NCI-H187 (cell line): Measurements from ENCODE around the gene IGFL2.
"Not testable (repeated sequence)": the region's sequence is repeated elsewhere in the genome, so short reads cannot be mapped to it uniquely, and the experiment has no call there.

Source experiments
- DNase-seq, 2 experiments: peaks; one replicate each; lab custom pipeline; 2025; lab: John Stamatoyannopoulos, UW

IGFL2 gene

GRCh38 chr19:46147791-46148288, at the start of gene IGFL2:
Gene IGFL2 (plus strand): TSS chr19:46148238. CDS start chr19:46148279, 41 bp downstream.
- DNase-seq = no peak

- DNase-seq = no peak
Measured at GRCh38 chr19:46100344-46100743, 47.7 kb upstream of the IGFL2 start.

DNA sequence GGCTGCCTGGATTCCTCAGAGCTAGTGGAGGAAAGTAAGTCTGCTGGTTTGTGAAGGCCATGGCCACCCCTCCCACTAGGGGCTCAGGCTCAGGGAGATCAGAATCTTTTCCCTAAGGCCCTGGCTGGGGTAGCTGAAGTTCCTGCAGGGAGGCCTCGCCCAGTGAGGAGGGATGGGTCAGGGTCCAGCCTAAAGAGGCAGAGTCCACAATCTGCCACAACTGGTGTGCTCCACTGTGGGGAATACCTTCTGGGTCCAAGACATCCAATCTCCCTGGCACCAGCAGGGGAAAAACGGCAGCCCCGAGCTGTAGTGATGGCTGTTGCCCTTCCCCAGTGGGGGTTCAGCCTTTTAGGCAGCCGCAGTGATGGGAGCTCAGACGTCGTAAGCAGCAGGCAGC, 46.7 kb upstream of the IGFL2 start:
- DNase-seq = no peak

DNA sequence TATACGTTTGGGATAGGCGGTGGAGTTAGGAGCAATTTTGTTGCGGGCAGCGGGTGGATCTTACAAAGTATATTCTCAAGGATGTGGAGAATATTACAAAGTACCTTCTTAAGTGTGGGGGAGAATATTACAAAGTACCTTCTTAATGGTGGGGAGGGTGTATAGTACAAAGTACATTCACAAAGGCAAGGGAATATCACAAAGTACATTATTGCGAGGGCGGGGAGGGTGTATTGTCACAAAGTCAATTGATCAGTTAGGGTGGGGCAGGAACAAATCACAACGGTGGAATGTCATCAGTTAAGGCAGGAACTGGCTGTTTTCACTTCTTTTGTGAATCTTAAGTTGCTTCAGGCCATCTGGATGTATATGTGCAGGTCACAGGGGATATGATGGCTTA, 45.7 kb upstream of the IGFL2 start:
- not testable (repeated sequence) for DNase-seq

DNA sequence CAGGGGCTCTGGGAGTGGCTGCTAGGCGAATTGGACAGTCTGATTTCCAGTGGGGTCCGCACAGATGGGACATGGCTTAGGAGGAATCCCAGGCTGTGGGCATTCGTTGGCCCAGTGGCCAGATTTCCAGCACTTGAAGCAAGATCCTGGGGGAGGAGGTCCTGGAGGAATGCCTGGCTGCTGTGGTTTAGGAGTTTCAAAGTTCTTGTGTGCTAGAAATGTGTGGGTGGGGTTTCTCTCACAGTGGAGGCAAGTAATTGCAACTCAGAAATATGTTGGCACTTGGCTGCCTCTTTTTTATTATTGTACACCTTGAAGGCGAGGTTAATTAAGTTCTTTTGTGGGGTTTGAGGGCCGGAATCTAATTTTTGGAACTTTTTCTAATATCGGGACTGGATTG, 40.7 kb upstream of the IGFL2 start:
- no peak for DNase-seq

DNA sequence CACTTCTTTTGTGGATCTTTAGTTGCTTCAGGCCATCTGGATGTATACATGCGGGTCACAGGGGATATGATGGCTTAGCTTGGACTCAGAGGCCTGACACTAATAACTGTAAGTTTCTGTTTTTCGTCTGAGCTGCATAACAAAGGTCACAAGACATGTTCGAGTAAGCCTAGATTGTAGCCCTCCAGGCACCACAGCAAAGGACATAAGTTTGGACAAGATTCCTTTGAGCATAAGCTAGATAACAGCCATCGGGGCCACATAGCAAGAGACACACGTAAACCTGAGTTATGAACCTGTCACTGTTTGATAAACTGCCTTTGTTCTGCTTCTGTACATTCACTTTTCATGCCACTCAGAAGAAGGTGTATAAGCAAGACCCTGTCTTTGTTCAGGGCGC, 38.2 kb upstream of the IGFL2 start:
- no peak for DNase-seq

- DNase-seq = no peak
Measured at GRCh38 chr19:46111376-46111775, 36.7 kb upstream of the IGFL2 start.

GRCh38 chr19:46112527-46112926, 35.5 kb upstream of the IGFL2 start:
- no peak for DNase-seq

- DNase-seq = no peak
Measured at GRCh38 chr19:46113726-46114125, 34.3 kb upstream of the IGFL2 start.

DNA sequence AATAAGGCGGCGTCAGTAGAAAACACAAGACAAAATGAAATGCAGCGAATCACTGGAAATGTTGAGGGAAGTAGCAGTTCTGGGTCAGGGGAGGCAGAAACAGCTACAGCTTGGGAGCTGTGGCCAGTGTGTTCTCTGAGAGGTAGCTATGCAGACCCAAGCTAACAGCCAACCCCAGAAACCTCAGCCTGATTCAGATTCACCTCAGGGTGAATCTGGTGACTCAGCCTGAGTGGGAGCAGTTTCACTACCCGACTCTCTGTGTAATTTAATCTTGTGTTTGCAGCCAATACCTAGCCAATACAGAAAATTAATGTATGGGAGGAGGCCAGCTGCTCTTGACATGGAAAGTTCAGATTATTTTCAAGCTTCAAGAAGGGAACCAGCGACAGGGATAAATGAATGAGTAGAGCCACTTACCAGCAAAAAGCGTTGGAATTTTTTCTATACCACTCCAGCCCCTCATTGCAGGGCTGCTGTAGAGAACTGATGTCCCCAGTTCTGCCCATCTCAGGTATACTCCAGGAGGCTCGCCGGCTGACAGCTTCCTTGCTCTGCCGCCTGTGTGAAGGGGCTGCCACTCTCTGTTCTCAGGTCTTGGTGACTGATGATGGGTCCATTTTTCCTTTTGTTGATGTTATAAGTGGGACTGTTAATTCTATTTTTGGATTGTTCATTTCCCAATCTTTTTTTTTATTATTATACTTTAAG, 32.5 kb upstream of the IGFL2 start:
- no peak for DNase-seq

DNA sequence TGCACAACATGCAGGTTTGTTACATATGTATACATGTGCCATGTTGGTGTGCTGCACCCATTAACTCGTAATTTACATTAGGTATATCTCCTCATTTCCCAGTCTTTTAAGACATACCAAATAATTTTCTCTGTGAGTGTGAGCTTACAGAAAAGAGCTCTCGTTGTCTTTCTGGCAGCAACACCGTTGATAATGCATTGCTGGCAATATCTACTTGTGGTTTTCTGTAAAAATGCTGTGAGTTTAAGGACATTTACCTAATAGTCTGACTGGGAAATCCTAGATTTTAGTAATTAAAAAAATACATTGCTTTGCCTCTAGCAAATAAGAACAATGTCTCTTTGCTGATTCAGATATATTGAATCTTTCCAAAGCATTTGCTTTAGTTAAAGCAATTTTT, 31.9 kb upstream of the IGFL2 start:
- no peak for DNase-seq

- no peak for DNase-seq
Measured at GRCh38 chr19:46118136-46118535, 29.9 kb upstream of the IGFL2 start.

DNA sequence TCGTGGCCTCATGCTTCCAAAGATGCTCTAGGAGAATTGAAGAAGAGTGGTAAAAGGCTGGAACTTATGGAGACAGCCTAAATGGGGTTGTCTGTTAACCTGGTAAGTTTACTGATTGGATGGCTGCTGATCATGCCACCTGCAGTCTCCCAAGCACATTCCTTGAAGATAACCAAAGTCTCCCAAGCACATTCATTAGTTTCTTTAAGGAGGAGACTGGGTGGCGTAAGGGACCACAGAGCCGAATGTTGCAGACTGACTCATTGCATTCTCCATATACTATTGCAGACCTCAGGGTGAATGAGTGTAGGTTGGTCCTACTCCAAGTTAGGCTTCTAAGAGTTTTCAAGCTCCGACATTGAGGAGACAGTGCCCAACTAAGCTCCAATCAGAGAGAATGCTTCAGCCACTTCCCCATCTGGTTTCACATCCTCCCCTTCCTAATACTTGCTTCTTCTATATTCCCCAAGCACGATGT, 23.4 kb upstream of the IGFL2 start, which contains the start of gene IGFL3:
Gene IGFL3, minus strand, starts transcription at position 51 of the 478 bp plus-strand sequence. Its CDS starts 39 bp downstream, at position 12.
- DNase-seq = no peak

GRCh38 chr19:46125447-46125846, 22.6 kb upstream of the IGFL2 start:
- no peak for DNase-seq

GRCh38 chr19:46126086-46126580, 21.9 kb upstream of the IGFL2 start:
- no peak for DNase-seq

DNA sequence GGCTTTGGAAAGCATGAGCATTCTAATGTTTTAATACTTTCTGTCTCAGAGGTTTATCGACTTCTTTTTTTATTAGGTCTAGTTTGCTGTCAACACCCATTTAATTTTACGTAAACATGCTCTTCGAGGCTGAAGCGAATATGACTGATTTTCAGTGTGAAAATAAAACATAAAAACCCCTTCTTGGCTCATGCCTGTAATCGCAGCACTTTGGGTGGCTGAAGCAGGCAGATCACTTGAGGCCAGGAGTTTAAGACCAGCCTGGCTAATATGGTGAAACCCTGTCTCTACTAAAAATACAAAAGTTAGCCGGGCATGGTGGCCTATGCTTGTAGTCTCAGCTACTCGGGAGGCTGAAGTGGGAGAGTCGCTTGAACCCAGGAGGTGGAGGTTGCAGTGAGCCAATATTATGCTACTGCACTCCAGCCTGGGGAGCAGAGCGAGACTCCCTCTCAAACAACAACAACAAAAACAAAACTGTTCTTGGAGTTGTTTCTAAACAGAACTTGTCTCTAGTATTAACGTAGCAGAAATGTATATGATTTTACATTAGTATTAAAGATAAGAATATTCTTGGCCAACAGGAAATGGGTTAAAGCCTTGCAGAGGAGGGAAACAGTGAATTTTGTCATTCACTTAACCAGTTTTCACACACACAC, 16.4 kb upstream of the IGFL2 start:
- no peak for DNase-seq

GRCh38 chr19:46132508-46133100, 15.4 kb upstream of the IGFL2 start:
- DNase-seq = no peak

DNA sequence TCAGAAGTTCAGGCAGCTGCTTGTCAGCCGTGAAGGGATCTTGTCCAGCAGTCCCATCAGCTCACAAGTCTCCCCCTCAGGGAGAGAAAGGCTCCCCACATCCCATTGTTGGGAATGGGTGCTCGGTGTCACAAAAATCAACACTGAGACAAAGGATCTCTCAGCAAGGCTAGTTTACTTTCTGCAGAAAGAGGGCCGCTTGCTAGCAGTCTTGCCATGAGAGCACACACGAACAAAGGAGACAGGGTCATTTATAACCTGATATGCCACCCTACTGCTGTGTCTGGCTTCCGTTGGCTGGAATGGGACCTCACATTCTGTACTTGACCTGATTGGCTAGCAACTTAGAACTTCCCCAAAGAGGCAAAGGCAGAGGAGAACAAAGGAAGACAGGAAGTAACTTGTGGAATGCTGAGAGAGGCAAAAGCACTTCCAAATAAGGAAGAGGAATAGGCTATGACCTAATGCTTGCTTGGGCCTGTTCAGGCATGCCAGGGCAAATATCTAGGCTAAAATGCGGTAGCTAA, 14.9 kb upstream of the IGFL2 start:
- no peak for DNase-seq

DNA sequence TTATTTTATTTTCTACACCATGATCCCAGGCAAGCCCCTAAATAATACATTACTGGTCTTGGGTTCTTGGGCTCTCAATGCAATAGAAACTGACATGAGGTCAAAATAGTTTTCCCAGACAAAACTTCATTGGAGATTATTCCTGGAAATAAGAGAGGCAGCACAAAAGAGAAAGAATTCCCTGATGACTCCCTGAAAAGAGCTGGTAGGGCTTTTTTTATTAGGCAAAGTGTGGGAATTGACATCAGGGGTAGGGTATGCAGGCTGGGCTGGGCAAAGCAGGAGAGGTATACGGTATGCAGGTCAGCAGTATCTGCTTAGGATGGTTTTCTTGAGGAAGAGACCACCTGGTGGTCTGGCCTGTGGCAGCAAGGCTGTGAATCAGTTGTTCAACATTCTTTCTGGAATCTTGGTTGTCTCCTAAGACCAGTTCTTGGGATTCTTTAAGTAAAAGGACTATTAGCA, 14.2 kb upstream of the IGFL2 start:
- no peak for DNase-seq

DNA sequence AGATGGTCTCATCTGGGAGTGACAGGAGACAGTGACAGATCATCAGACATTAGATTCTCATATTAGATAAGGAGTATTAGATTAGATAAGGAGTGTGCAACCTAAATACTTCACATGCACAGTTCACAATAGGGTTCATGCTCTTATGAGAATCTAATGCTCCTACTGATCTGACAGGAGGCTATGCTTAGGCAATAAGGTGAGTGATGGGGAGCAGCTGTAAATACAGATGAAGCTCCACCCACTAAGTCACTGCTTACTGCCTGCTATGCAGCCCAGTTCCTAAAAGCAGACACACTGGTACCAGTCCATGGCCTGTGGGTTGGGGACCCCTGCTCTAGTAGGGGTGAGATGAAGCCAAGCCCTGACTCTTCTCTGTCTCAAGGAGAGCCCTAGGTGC, 13.5 kb upstream of the IGFL2 start:
- no peak for DNase-seq

- no peak for DNase-seq
Measured at GRCh38 chr19:46137915-46138473, 10.0 kb upstream of the IGFL2 start.

DNA sequence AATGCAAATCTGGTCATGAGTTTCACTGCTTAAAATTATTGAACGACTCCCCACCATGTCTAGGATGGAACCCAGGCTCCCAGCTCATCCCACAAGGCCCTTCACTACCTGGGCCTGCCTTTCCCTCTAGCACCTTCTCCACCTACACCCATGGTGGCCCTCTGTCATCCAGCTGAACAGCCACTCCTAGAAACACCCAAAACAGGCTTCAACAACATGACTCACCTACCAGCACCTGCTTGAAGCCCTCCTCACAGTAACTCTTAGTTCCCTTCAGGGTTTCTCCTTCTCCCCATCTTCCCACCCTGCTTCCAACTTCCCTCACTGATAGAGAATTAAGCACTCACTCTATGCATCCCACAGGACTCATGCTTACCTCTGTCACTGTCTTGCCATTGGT, 6.6 kb upstream of the IGFL2 start:
- no peak for DNase-seq
